Tongue (tissue), 2 donors: ENCODE results near the gene KCNN3. TPM values are rescaled to one million over a fixed set of nuclear protein-coding genes. Genes with fewer than 3 reads are reported as not detected.
A peak's percentile ranks its signal among the peaks of the same experiment; 100 is the strongest.

Source experiments
- DNase-seq: peaks from one replicate; pipeline ENCODE4 v3.0.0-alpha.2; 2015
- total RNA-seq: library from RNA; depleted of rRNA; stranded (reverse); fragments of >200 nt; gene quantifications from one replicate; pipeline ENCODE4 v1.2.3, GENCODE V29; 2014

The KCNN3 gene
- total RNA-seq, 1 donor from 2014 or later: 10.8 TPM

DNA sequence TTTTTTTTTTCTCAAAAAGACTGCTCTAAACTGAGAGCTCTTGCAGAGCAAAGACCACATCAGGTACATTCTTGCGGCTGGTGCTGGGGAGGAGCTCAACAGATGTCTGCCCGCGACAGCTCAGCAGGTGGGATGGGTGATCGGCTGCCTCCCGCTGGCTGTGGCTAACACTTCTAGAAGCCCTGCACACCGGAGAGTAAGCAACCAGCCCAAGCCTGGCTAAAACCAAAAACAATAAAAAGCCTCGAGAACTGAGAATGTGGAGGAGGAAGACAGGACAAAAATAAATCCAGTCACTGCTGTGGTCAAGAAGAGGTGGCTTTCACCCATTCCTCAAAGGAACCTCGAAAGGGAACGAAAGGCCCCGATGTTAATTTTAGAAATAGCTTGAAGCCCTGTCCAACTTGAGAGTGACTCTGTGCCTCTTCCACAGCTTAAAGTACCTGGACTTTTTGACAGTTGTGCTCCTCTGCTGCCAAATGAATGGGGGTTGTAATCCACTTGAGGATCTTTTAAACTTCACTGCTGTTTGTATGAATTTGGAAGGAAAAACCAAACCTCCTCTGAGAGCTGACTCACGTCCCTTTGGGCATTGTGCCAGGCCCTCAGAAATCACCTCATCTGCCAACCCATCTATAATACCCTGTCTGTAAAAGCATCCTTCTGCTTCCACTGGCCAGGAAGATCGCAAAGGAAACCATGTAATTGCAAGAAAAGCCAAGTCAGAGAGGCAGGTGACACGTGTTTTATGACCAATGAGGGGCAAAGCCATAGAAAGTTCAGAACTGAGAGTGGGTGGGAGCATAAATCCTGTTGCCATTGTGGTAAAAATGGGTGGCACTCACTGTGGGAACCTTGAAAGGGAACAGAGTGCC, 78.6 kb downstream of the KCNN3 start:
- peak; percentile 50 for DNase-seq

DNA sequence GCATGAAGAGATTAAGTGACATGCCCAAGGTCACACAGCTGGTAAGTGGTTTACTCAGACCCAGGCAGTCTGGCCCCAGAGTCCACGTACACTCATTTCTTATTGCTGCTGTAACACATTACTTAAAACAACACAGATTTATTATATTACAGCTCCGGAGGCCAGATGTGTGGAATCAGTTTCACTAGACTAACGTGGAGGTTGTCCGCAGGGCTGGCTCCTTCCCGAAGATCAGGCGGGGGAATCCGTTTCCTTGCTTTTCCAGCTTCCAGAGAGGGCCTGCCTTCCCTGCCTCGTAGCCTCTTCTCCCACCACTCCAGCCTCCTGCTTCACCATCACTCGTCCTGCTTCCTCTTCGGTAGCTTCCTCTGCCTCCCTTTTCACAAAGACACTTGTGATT, 81.2 kb downstream of the KCNN3 start:
- DNase-seq: peak; percentile 51

DNA sequence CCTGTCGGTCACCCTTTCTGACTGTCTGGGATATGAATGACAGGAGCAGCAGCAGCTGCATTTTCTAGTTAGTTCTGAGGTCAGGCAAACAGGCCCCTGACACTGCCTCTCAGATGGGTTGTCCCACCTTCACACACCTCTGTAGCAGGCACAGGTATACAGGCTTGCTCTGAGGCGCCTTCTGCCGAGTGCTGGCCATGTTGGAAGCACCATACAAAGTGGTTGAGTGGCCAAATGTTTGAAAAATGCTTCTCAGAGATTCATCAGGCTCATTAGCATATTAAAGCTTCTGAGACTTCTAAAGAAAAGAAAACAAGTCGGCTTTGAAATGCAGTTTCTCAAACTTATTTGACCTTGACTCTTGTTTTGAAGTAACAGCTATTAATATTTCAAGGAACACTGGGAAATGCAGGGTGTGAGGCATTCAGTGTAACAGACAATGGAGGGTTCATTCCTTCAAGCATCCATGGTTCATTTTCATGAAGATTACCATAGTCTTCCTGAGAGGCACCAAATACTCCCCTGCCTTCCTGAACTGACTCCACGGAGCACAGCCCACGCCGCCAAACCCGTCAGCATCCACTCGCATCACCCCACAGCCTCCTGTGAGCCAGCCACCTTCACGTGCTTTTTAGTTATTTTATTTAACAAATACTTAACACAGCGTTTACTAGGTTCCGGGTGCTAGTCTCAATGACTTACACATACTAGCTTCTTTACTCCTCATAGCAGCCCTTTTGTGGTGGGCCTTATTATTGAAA, 81.8 kb downstream of the KCNN3 start:
- no peak for DNase-seq

DNA sequence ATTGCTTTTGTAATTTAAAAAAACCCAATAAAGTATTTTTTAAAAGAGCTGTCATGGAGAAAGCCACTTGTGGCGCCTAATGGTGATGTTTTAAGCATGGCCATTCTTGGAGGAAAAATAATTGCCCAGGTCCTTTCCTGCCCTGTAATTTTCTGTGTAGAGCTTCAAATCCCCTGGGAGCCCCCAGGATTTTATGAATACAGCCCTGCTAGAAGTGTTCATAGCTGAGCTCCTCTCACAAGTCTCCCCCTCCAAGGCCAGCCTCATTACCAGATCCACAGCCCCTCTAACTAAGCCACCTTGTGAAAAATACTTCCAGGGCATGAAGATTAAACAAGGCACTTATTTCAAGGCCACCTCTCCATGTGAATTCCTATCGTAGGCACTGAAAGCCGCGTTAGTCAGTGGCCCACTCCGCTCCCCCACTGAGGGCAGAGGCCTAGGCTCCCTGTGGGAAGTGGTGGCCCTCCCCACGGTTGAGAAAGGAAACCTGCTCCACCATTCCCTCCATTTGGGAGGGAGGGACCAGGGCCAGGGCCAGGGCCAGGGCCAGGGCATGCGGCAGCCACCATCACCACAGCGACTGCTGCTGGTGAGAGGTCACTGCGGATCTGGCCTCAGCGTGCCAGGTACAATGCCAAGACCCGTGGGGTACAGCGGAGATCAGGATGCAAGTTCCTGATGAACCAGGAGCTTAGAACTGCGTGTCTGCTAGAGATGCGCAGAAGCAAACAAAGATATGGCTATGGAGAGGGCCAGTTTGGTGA, 83.1 kb downstream of the KCNN3 start:
- DNase-seq: no peak

DNA sequence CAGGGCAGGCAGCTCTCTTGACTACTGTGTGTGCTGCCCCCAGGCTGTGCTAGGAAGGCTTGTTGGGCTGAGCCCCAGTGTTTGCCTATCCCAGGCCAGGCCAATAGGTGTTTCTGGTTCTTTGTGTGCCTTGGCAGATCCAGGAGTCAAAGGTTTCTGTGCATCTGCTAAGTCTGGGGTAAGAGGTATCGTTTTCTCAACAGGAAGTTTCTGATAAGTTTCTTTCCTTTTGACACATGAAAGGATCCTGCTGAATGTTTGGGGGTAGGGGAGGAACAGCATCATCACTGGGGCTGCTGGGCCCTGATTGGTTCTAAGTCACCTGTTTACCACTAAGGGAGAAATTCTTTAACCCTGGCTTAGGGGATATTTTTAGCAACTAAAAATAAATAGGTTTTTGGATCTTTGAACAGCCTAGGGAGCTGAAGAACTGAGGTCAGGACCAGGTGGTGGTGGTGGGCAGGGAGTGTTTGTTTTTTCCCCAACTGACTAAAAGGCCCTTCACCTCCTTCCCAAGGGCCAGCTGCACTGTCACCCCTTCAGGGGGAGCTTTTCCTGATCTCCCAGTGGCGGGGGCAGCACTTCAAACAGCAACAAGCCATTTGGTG, 85.1 kb downstream of the KCNN3 start:
- no peak for DNase-seq

DNA sequence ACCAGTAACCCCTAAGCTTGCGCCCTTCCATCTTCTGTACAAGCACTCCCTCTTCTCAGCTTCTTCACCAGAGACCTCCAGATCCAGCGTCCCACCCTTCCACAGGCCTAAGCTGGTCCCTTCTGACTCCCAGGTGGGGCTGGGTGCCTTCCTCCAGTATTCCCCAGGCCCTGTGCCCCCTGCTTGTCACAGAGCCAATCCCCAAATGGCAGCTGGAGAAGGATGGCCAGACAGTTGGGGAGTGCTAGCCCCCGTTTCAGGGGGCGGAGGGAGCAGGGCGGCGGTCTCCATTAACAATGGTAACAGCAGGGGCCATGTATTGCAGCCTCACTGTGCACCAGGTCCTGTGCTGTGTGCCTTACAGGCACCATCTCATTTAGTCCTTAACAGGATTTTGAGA, 85.7 kb downstream of the KCNN3 start:
- no peak for DNase-seq

DNA sequence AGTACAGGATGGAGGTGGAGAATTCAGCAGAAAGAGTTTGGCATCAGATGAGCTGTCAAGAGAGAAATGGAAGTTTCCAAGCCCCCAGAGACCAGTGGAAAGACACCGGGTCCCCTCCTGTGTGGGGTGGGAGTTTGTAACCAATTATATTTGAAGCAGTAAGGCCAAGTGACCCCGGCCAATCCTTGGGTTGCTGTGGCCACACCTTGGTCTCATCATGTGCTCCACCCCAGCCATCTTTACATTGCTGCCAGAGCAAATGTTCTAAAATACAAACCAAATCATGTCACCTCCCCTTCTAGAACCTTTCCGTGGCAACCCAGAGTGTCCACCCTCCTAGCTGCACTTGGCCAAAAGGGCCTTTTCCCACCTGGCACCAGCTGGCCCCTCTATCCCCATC, 86.1 kb downstream of the KCNN3 start:
- DNase-seq: no peak

DNA sequence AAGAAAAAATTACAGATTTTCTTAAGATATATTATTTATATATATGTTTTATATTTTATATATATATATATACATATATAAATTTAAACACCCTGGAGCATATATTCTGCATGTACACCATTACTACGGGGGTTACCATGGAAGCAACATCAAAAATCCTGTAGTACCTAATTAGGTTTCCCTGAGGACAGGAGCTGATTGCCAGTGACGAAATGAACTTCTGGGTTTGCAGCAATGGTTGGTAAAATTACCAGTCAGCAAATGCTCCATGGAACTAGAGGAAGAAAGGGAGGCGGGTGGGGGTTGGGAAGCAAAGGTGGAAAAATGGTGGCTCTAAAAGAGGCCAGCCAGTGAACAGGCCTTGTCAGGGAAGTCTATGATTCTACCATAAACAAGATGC, 89.5 kb downstream of the KCNN3 start:
- DNase-seq: no peak

DNA sequence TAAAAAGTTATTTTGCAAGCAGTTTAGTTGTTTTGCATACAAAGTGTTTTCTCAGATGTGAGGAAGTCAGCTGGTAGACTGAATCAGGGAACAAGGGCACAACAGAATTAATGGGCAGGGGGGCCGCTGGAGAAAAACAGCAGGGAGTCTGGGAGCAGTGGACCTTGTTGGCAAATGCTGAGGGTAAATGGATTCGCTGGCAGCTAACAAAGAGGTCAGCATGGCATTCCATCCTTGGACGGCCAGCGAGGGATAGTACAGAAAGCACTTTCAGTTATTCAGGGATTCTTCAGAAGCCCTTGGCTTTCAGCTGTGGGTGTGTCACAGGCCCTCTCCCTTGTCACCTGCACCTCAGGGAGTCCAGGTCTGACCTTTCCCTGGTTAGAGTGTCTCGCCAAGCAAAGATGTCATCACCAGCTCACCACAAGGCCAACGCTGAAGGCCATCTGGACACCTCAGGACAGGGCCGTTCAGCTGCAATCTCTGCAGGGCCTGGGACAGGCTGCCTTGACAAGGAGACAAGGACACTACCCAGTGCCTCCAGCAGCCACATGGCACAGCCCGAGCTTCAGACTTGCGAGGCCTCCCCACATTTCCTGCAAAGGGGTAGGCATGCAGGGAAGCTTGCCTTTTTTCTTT, 90.4 kb downstream of the KCNN3 start:
- DNase-seq: no peak

DNA sequence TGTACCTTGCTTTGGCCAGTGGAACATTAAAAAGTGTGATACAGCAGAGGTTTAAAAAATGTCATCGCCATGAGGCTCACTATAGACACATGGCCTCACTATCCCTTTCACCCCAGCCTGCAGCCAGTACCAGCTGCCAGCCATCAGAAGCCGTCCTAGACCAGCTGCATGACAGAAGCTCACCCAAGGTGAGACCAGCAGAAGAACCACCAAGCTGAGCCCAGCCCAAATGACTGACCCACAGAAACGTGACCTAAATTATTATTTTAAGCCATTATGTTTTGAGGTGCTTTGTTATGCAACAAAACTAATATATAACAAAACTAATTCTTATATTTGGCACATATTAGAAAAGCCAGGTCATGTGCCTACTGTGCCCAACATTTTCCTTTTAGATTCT, 91.1 kb downstream of the KCNN3 start:
- no peak for DNase-seq

DNA sequence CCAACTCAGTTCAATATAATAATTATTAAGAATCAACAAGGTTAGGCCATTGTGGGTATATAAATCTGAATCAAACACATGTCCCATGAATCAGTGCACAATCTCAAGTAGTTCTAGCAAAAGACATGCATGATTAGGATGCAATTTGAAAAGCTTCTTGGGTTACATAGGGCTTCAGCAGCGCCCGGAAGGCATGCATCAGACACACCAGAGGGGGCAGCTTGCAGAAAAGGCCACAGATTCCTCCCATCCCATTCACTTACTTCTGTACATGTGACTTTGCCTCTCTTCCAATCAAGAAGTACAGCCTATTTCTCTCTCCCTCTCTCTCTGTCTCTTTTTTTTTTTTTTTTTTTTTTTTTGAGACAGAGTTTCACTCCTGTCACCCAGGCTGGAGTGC, 91.8 kb downstream of the KCNN3 start:
- DNase-seq: peak; percentile 60

DNA sequence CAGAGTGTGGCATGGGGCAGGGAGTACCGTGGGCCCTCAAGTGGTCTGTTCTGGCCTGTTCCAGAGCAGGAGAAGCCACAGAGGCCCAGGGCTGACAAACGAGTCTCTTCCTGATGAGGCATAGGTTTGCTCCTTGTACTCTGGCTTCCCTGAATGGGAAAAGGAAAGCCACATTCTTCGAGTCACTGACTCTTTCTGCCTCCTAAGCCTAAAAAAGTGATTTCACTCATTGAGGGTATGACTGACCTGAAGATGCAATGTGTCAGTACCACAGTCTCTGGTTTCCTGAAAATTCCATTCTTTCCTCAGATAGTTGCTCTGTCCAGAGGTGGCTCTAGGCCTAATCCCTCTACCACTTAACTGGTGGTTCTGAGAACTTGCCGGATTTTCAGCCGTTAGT, 92.3 kb downstream of the KCNN3 start:
- DNase-seq: no peak

DNA sequence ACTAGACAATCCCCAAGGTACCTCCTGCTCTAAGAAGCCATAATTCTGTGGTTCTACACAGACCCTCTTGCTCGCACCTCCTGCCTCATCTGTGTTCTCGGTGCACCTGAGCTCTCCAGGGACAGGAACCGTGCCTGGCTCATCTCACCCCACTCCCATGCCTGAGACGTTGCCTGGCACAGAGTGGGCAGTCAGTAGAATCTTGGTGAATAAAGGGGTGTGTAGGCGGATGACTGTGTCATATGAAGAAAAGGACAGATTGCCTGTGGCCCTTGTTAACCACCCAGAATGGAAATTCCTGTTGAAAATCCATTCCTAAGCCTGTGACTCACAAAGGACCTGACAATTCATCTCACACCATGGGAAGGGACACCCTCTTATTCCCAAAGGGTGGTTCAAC, 92.9 kb downstream of the KCNN3 start:
- no peak for DNase-seq

DNA sequence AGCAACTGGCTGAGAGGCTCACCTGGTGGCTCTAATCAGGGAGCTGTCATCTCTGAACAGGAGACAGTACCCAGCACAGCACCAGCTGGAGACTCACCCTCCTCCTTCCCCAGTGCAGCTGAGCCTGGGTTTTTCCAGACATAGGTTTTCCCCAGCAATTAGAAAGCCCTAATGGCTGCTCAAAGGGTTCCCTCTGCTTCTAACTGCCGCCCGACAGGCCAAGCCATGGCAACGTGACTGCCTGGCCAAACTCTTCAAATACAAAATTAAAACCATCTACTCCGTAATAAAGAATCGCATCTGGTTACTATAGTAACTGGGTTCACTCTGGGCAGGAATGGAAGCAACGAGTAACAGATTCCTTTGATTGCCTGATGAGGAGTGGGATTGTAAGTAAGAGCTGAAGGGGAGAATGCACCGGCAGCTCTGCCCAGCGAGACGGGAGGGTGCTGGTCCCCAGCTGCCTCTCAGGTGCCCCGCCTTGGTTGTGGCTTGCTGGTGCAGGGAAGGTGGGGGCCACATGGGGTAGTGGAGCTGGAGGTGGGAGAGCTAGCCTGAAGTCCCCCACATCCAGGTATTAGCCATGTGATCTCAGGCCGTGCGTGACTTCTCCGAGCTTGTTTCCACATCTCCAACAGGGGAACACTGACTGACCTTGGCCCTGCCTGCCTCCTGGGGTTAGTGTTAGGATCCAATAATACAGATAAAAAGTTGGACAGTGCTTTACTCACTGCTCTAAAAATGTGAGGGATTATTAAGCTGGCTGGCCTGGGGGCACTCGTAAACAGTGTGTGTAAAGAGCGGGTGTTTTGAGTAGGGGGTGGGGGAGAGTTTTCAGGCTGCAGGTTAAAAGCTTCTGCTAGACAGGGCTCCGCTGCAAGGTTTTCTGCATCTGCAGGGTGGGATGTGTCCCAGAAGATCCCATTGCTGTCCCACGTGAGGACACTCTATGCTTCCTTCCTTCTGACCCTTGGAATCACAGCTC, 94.2 kb downstream of the KCNN3 start:
- peak; percentile 77 for DNase-seq

DNA sequence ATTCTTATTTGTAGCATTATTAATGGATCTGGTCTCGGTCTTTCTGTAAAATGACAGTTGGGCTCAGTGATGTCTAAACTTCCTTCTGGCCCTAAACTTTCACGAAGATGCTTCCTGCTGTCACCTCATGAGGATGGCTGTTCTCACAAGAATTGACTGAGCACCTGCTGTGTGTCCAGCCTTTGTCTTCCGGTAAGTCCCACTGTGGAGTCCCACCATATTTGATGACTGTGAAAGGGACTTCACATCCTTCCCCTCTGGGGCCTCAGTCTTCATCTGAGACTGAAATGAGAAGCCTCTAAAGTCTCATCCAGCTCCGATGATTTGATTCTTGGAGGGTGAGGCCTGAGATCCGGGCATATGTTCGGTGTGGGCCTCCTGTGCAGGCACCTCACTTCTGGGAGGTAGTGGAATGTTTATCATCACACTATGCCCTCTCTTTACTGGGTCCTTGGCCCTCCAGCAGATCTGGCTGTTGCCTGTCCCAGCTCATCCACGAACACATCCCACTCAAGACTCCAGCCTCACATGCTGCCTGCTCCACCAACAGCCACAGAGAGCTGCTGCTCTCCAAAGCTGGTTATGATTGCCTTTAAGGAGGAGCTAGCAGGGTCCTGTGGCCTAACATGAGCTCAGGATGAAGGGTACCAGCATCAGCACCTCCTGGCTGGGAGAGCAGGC, 95.8 kb downstream of the KCNN3 start:
- DNase-seq: no peak

DNA sequence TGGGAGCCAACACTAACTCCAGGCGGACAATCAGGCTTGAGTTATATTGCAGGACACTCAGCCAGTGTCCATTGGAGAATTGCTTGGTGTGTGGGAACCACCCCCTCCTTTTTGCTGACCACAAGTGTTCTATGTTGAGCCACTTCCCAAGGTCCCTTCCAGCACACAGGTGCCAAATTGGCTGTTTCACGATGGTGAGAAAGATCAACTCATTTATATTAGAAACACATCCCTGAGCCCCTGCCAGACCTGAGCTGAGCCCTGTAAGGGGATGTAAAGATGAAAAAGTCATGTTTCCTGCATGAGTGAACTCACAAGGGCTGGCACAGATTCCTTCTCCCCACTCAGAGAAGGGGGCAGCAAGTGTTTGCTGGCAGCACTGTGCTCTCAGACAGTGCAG, 96.5 kb downstream of the KCNN3 start:
- no peak for DNase-seq

DNA sequence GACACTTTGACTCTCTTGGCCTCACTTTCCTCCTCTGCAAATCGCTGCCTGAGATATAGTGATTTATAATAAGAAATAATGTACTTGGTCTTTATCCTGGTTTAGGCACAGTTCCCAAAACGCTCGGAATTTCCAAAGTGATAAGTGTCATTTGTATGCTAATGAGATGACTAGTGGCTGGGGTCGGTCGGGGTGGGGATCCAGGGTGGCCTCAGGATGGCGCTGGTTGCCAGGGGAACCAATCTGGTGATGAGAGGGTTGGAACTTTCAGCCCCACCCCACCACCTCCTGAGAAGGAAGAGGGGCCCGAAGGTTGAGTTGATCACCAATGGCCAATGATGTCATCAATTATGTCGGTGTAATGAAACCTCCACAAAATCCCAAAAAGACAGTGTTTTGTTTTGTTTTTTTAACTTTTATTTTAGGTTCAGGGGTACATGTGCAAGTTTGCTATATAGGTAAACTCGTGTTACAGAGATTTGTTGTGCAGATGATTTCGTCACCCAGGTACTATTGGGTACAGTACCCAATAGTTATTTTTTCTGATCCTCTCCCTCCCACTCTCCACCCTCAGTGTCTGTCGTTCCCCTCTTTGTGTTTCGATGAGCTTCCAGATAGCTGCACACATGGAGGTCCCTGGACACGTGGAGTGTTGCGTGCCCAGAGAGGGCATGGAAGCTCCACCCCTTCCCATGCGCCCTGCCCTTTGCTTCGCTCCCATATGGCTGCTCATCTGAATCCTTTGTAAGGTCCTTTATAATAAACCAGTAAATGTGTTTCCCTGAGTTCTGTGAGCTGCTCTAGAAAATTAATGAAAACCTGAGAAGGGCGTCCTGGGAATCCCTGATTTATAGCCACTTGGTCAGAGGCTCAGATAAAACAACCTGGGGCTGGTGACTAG, 97.2 kb downstream of the KCNN3 start:
- no peak for DNase-seq

DNA sequence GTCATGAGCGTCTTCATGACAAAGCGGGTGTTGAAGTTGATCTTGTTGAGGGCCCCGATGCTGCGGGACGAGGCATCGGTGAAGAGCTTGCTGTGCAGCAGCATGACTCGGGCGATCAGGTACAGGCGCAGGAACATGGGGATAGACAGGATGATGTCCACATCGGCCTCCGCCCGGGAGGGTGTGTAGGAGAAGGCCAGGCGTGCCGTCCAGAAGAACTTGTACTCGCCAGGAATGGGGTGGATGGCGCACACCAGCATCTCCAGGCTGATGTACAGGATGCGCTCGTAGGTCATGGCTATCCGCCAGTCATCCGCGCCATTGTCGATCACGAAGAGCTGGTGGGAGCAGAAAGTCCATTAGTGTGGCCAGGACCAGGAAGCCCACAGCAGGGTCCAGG, 98.0 kb downstream of the KCNN3 start:
- DNase-seq: no peak
